SK-N-MC (cell line): ENCODE measurements around the gene KPNA2.
"Not testable (repeated sequence)": the region's sequence is repeated elsewhere in the genome, so short reads cannot be mapped to it uniquely, and the experiment has no call there.

Experiments
- EZH2 ChIP-seq: fragments of 200-600 bp; sonication (generic); IDR thresholded peaks from one replicate; pipeline ENCODE4 v1.6.1; 2017; ENCODE audit warnings: antibody characterized with exemption
- POLR2AphosphoS5 ChIP-seq: IDR thresholded peaks from 2 replicates; pipeline ENCODE4 v1.6.1; 2012; ENCODE audit warnings: mild to moderate bottlenecking, low read depth, low read length, borderline replicate concordance

GRCh38 chr17:67996301-67997171 is 39.0 kb upstream of the KPNA2 start, which contains the start of gene C17orf58:
- not testable (repeated sequence) for TF ChIP-seq EZH2, POLR2AphosphoS5
